GM21528 (cell line): ENCODE measurements around the gene STBD1.
"Not testable (repeated sequence)": the region's sequence is repeated elsewhere in the genome, so short reads cannot be mapped to it uniquely, and the experiment has no call there.

Experiments used
- ATAC-seq: cut with Tn5 transposase; IDR thresholded peaks from one replicate; pipeline ENCODE4 v1.9.1; 2021; ENCODE audit warnings: mild to moderate bottlenecking, moderate library complexity; ENCODE audit not compliant: unreplicated experiment, low FRiP score

The STBD1 gene

DNA sequence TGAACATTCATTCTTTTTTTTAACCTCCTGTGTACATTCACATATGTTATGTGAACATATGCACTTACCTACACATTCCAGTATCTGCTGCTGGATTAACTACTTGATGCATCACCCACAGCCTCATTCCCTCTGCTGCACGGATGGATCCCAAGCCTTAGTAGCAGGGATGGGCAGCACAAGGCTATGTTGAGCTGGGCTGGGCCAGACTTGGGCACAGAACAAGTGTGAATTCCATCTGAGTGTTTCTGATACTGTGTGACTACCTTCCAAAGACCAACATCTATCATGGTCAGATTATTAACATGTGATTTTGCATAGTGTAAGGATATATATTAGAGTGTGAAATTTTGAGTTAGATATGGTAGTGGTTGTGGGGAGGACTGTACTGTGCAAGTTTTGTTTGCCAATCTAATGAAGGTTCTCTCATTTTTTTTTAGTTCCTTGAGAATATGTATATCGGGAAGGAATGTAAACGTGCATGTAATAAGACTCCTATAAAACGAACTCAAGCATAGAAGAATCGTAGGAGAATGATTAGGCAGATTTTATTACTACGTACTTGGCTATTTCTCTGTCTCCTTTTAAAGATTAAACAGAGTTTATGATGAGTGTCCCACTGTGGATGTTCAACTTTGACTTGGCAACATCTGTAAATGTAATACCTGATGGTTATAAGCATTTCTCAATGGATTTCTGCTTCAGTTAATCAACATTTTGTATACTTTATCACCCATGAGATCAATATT, 23.4 kb upstream of the STBD1 start:
- ATAC-seq: no peak

DNA sequence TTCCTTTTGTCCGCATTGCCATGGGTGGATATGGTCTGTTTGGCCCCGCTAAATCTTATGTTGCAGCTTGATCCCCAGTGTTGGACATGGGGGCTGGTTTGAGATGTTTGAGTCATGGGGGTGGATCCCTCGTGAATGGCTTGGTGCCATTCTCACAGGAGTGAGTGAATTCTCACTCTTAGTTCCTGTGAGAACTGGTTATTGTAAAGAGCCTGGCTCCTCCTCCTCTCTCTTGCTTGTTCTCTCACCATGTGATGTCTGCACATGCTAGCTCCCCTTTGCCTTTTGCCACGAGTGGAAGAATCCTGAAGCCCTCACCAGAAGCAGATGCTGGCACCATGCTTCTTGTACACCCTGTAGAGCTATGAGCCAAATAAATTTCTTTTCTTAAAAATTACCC, 22.6 kb upstream of the STBD1 start:
- ATAC-seq: no peak

DNA sequence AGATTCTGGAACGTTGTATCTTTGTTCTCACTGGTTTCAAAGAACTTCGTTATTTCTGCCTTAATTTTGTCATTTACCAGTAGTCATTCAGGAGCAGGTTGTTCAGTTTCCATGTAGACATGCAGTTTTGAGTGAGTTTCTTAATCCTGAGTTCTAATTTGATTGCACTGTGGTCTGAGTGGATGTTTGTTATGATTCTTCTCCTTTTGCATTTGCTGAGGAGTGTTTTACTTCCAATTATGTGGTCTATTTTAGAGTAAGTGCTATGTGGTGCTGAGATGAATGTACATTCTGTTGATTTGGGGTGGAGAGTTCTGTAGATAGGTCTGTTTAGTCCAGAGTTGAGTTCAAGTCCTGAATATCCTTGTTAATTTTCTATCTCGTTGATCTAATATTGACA, 18.7 kb upstream of the STBD1 start:
- not testable (repeated sequence) for ATAC-seq

DNA sequence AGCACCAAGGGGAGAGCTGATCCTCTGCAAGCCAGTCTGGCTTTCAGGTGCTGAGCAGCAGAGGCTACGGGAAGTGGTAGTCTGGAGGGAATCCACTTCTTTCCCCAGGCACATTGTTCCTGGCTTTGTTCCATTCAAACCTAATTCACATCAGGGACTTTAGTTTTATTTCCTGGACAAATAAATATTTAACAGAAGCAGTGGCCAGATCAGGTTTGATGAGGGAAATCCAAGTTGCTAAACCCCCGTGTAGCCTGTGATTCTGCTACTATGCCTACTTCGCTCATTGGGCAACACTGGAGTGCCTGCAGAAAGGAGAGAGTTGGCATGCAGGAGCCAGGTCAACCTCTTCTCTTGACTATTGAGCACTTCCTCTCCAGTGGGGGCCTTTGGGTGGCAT, 13.8 kb upstream of the STBD1 start:
- no peak for ATAC-seq

DNA sequence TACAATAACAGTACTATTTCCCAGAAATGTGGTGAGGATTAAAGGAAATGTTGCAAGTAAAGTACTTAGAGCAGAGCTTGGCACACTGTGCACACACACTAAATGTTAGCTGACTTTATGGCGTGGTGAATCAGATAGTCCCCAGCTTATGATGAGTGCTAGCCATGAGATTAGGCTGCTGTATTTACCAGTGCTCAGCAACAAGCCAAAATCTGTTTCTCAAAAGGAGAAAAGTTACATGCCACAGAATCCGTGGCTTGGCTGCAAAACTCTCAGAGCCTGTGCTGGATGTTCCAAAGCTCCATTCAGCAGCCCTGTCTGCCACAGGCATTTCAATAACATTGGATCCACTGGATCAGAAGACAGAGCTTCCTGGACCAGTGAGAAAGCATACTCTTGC, 12.8 kb upstream of the STBD1 start:
- no peak for ATAC-seq

DNA sequence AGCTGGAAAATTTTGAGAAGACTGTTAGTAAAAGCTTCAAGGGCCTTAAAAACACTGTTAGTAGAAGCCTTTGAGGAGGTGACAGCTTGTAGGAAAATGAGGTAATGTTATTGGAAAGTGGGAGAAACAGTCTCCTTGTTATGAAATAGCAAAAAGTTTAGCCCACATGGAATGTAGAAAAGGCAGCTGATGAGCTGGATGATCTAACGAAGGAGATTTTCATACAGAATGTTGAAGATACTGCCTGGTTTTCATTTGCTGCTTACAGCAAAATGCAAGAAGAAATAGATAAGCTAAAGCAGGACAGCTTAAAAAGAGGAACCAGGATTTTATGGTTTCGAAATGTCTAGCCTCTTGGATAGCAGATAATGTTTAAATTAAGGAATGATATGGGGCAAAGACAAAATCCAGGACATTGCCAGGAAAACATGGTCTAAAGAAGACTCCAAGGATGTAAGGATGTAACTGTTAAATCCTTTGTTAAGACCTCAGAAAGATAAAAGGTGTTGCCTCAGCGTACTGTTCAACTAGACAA, 10.2 kb upstream of the STBD1 start:
- no peak for ATAC-seq

DNA sequence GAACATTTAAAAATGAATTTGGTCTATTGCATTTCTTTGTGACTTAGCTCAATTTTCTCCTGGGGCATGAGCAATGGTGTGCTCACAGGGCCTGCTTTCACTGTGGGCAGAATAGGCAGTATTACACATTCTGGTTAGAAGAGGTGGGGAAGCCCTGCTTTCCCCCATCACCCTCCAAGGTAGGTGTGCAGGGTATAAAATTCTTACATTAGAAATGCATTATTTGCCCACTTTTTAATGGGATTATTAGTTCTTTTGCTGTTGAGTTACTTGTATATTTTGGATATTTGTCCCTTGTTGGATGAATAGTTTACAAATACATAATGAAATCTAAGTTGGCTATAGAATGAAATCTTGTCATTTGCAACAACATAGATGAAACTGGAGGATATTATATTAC, 8.3 kb upstream of the STBD1 start:
- ATAC-seq: no peak

DNA sequence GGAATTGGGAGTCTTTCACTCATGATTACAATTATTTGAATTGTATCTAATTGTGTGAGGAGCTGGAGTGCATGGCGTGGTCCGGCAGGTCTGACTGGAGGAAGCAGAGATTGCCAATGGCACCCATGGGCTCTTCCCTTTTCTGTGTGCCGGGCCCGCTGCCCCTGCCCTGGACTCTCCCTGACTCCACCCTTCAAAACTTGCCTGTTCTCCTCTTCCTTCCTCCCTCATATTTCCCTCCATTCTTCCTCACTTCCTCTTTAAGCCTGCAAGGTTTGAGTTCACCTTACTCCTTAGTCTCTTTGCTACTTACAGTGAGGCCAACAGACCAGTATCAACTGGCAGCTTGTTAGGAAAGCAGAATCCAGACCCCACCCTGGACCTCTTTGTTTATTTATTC, 6.5 kb upstream of the STBD1 start:
- no peak for ATAC-seq

DNA sequence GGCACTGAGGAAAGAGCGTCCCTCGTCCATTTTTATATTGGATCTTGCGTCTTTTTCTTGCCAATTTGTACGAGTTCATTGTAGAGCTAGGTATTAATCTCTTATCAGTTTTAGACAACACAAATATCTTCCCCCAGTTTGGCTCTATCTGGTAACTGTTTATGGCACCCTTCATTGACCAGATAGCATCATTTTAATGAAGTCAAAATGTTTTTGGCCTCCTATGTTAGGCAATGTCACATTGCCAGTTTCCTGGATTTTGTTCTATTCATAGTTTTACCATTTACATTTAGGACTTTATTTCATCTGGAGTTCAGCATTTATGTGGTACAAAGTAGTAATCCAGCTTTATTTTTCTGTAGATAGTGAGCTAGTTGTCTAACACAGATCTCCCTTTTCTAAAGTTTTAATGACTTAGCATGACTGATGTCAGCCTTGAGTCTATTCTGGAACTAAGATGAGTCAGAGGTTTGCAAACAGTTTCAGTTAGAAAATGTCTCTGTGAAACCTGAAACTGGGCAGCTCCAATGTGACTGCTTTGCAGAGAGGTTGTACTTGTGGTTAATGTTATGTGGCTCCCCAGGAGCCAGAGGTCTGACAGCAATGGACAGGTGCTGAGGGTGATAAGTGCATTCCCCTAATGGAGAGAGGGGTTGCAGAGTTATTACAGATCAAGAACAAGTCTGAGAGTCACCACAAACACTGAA, 5.3 kb upstream of the STBD1 start:
- ATAC-seq: peak; percentile 99

DNA sequence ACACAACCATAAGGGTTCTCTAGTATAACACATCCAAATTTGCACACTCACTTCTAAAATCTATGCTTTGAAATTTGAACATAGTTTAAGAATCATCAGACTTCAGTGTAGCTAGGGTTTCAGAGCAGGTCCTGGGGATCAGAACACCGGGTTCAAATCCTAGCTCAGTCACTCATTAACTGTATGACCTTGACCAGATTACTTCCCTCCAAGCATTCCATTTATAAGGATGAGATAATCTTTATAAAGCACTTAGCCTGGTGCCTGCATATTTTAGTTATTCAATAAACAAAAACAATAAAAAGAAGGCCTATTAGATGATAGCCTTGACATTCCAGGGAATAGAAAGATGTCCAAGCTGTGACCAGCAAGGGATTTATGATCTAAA, 4.8 kb upstream of the STBD1 start:
- ATAC-seq: no peak

DNA sequence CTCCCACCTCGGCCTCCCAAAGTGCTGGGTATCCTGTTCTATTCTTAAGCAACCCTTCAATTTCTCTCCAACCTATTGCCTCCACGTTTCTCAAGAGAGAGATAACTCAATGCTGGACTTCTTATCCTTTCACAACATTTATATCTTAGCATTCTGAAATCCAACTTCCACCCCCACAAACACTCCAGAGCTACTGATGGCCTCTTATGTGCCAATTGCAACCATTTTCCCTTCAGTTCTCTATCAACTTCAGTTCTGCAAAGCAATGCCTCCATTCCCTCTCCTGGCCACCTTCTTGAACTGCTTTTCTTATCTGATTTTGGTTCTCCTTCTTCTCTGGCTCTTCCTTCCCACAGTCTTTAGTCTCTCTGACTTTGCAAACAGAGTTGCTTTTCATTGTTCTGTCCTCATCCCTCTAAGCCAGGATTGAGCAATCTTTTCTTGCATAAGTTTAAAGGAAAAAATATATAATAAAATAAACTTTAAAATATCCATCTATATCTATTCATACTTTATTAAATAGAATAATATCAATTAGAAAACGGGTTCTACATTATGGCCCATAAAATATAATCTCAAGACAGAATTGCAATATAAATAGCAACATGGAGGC, 3.6 kb upstream of the STBD1 start:
- ATAC-seq: no peak

DNA sequence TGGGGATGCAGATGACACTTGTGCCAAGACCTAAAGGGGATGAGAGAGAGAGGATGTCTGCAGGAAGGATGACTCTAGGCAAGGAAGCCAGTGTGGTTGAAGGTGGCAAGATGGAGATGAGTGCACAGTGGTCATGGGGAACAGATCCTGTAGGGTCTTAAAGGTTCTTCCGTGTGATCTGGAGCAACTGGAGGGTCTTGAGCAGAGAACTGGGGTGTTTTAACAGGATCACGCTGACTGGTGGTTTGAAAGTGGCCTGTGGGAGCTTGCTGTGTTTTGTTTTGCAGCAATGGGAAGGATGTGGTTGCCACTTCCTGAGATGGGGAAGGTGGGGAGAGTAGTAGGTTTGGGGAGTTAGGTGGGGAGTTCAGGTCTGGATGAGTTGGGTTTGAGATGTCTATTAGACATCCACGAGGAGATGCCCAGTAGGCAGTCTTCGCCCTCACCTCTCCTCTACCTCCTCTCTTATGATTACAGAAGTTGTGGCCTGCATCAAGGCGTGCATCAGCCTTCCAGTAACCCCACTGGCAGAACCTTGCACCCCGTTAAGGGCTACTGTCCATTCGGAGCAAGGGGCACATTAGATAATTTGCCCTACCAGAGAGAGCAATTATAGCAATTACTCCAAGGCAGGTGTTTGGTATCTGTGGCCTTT, 1.4 kb upstream of the STBD1 start:
- ATAC-seq: no peak

DNA sequence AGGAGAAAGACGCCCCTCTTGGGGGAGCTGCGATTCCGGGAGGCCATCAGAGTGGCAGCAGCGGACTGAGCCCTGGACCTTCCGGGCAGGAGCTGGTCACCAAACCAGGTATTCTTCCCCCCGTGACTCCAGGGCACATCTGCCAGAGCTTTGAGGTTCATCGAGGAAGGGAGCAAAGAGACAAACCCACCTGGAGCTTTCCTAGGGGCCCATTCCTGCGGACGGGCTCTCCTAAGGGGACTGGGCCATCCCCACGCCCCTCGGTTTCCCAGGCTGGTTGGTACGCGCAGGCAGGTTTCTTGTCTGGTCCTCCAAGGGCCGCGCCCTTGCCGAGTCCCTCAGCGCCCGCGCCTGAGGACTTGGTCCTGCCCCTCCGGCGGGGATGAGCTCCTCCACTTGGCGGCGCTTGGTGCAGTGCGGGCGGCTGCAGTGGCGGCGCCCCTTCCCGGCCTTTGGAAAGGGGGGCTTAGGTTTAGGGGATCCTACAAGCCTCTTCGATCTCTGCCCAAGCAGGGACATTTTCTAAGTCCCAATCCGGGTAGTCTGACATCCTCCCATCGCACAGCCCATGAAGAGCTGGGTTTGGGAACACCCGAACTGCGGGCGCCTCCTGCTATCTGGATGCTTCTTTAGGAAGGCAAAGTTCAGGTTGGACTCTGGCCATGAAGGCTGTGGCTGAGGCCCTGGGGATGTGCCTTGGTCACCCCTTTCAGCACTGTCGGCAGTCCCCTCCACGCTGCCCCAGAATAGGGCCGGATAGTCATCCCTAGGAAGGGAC, 538 bp downstream of the STBD1 start:
- ATAC-seq: no peak

DNA sequence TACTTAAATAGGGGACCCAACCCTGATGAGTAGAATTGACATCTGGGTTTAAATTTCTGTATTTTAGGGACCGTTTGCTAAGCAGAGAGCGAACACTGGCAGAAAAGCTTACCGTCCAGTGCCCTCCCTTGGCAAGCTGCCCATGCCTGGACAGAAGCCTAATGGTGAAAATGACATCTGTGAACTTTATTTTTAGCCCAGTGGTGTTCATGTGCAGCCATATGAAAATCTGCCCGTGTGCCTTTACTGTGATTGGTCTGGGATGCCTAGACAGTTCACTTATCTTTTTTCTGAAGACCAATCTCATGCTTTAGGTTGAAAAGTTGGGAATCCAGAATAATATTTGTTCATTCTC, 1.1 kb downstream of the STBD1 start:
- no peak for ATAC-seq

DNA sequence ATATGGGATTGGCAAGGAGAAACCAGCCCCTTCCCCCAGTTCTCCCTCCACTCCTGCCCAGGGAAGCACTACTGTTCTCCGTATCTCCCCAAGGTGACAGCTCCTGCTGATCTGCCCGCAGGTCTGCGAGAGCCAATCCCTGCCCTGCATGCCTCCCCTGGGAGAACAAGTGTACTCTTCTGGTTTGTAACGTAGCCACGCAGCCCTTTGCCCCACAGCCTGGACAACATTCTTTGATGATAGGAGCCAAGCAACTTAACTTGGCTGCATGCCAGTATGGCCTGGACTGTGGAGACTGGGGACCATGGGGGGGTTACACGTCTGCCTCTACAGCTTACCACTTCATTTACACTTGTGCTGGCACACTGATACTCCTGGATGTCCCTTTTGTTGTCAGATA, 2.0 kb downstream of the STBD1 start:
- ATAC-seq: no peak

DNA sequence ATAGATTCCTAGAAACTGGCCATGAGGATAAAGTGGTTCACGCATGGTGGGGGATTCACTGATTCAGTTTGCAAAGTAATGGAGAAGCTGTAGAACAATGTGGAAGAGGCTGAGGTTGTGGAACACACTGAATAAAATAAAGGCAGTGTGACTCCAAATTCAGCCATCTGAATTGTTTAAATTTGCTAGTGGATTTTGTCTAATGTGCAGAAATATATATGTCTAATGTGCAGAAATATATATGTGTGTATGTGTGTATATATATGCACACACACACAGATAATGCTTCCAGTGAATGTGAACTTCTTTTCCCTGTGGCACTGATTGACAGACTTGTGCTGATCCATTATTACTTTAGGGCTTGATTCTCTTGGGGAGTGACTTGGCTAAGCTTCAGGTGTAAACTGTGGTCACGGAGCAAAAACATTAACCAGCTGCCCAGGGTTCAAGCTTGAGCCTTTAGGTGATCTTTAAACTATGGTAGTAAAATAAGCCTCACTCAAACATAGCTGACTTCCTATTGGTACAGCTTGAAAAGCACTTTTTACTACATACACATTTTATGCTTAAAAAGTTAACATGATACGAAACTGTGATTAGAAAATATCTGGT, 3.5 kb downstream of the STBD1 start:
- ATAC-seq: no peak

DNA sequence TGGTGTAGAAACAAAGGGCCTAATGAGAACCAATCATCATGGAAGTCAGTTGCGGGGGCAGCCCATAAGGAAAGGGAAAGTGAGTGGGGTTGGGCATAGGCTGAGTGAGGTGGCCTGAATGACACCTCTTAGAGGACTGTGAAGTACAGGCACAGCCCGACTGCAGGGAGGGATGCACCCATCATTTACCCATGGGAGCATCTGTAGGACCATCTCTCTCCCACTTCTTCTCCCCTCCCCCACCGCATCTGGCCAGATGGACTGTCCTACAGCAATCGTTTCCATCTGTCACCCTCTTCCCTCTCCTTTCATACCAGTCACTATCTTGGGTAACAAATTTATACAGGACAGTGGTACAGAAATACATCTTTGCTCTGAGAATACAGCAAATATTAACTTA, 4.2 kb downstream of the STBD1 start:
- ATAC-seq: no peak

DNA sequence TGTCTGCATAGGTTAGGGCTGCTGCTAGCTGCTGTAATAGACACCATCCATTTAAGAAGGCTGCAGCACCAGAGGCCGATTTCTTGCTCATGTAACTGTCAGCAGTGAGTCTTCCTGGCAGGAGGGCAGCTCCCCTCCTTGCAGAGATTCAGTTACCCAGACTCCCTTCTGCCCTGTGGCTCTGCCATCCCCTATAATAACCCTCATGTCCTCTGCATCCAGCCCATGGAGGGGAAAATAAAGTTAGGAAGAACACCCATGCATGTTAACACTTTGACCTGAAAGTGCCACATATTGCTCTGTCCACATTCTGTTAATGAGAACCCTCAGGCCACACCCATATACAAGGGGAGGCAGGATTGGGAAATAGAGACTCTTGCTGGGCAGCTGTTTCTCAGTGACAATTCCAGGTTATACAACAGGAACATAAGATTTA, 5.4 kb downstream of the STBD1 start:
- ATAC-seq: no peak

DNA sequence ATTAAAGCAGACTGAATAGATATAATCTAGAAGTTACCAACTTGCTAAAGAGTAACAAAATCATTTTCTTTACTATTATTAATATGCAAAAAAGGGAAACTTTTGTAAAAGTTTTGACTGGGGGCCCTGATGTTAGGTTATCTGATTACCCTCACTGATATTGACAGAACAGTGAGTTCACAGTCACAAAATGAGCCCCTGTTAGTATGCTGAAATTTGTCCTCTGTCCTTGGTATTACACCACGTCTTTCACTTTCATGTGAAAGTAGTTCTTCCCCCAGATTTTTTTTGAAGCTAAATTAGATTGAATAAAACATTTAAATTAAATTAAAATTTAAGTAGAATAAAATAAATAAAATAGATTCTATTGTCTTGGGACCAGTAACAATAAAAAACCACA, 5.9 kb downstream of the STBD1 start:
- ATAC-seq: no peak

DNA sequence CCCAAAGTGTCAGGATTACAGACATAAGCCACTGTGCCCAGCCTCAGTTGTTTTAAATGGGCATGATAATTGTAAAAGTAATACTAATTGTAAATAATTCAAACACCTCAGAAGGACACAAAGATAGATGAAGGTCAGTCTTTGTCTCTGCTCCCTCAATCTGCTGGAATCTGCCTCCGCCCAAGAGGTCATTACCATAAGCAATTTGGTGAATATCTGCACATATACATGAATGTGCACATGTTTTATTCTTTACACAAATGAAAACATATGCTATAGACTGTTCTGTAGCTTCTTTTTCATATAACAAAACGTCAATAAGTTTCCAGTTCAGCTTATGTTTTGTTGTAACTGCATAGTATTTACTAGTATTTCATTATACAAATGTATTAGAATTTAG, 7.0 kb downstream of the STBD1 start:
- no peak for ATAC-seq
